RWPE1 (cell line): ENCODE data around the gene ERCC6L2.

ENCODE experiments used
- CTCF ChIA-PET: fragments of 350-600 bp; sonication (Branson Sonifier 250); formaldehyde crosslinking; extraction: SDS; loops from one replicate; lab custom pipeline; 2021; lab: Yijun Ruan, JAX
- POLR2A ChIA-PET: fragments of 400-600 bp; formaldehyde crosslinking; extraction: SDS; loops from one replicate; lab custom pipeline; 2020; ENCODE audit warnings: antibody characterized with exemption; ENCODE audit not compliant: low non-redundant PET; lab: Yijun Ruan, JAX
- DNase-seq: peaks from one replicate; pipeline ENCODE4 v3.0.0; 2012; ENCODE audit warnings: low spot score
- H3K27ac ChIP-seq: fragments of 450-650 bp; 2 replicates; pipeline ENCODE4 v1.5.1; 2017
- CTCF ChIP-seq: fragments of 450-650 bp; conservative IDR thresholded peaks from 2 replicates; pipeline ENCODE4 v1.5.1; 2017; ENCODE audit warnings: low read depth, mild to moderate bottlenecking

Gene ERCC6L2

GRCh38 chr9:95845751-95846150, 29.7 kb upstream of the ERCC6L2 start:
- DNase-seq: no peak

GRCh38 chr9:95848764-95849163, 26.7 kb upstream of the ERCC6L2 start:
- ChIA-PET CTCF (interaction anchor here (0.7 kb wide), 1 partner anchor 39 kb away, joined by 3 read pairs; no protein-coding TSS in a partner anchor), POLR2A (no interaction called here)
- H3K27ac ChIP-seq: no peak overlapping the region
- DNase-seq: no peak
- TF ChIP-seq CTCF: no peak

More at GRCh38 chr9:95845751-95846150, 29.7 kb upstream of the ERCC6L2 start:
- no peak for TF ChIP-seq CTCF
- H3K27ac ChIP-seq: no peak overlapping the region
- POLR2A ChIA-PET: no interaction called here
- CTCF ChIA-PET: no interaction called here

GRCh38 chr9:95852059-95853032, 23.1 kb upstream of the ERCC6L2 start:
- H3K27ac ChIP-seq: no peak overlapping the region
- DNase-seq: peak; percentile 36
- TF ChIP-seq CTCF: no peak
- POLR2A ChIA-PET: no interaction called here
- CTCF ChIA-PET: interaction anchor here (0.6 kb wide), 2 partner anchors 54 to 179 kb away, joined by 3 read pairs; no protein-coding TSS in a partner anchor

- peak; percentile 64 for DNase-seq
- CTCF ChIA-PET: interaction anchor here (0.5 to 0.6 kb wide), 2 partner anchors 17 to 145 kb away, joined by 5 read pairs; no protein-coding TSS in a partner anchor
- TF ChIP-seq CTCF: no peak
- H3K27ac ChIP-seq: no peak overlapping the region
- POLR2A ChIA-PET: no interaction called here
Measured at GRCh38 chr9:95854386-95855020, 21.0 kb upstream of the ERCC6L2 start.

- no peak overlapping the region for H3K27ac ChIP-seq
- no peak for DNase-seq
- ChIA-PET CTCF (no interaction called here), POLR2A (no interaction called here)
- no peak for TF ChIP-seq CTCF
Measured at GRCh38 chr9:95855961-95856360, 19.5 kb upstream of the ERCC6L2 start.

- no peak for TF ChIP-seq CTCF
- CTCF ChIA-PET: no interaction called here
- POLR2A ChIA-PET: no interaction called here
- DNase-seq: peak; percentile 93
- H3K27ac ChIP-seq: peak overlapping the region; percentile 94
Measured at GRCh38 chr9:95857124-95857523, 18.4 kb upstream of the ERCC6L2 start.
